A549 (cell line): Measurements from ENCODE around the gene CYP2A6.
"Not testable (repeated sequence)": the region's sequence is repeated elsewhere in the genome, so short reads cannot be mapped to it uniquely, and the experiment has no call there.

Experiments used
- EP300 ChIP-seq, 2 experiments: fragments of >200 bp; sonication (Bioruptor Twin); formaldehyde crosslinking; IDR thresholded peaks; 2 replicates in 1 of 2; 3 replicates in 1 of 2; pipeline ENCODE4 v1.6.1; 2016 to 2017
- FOSL2 ChIP-seq, 2 experiments: fragments of 450-650 bp in 1 of 2; fragments of >200 bp in 1 of 2; sonication (Bioruptor Twin) in 1 of 2; formaldehyde crosslinking; IDR thresholded peaks; 2 replicates each; pipeline versions ENCODE4 v1.5.0 to v1.6.1; 2016 to 2020; ENCODE audit warnings: mild to moderate bottlenecking in 1 of 2, moderate library complexity in 1 of 2
- MAX ChIP-seq: IDR thresholded peaks from 2 replicates; pipeline ENCODE4 v1.6.1; 2012
- MAZ ChIP-seq: fragments of 150-350 bp; IDR thresholded peaks from 2 replicates; pipeline ENCODE4 v1.6.1; 2014; ENCODE audit warnings: antibody characterized with exemption, low read depth, low read length, borderline replicate concordance
- POLR2A ChIP-seq: IDR thresholded peaks from 2 replicates; pipeline ENCODE4 v1.6.1; 2012; ENCODE audit warnings: mild to moderate bottlenecking, low read length
- RAD21 ChIP-seq, 2 experiments: fragments of >200 bp in 1 of 2; sonication (Bioruptor Twin) in 1 of 2; formaldehyde crosslinking in 1 of 2; IDR thresholded peaks in 1 of 2; conservative IDR thresholded peaks in 1 of 2; 2 replicates in 1 of 2; 3 replicates in 1 of 2; pipeline ENCODE4 v1.6.1; 2012 to 2018; ENCODE audit warnings: inconsistent platforms in 1 of 2
- REST ChIP-seq: fragments of 200-600 bp; sonication (generic); IDR thresholded peaks from 2 replicates; pipeline ENCODE4 v1.6.1; 2016; ENCODE audit warnings: antibody characterized with exemption, mild to moderate bottlenecking, moderate library complexity
- TF ChIP-seq, protein P1 (sequence below): fragments of >200 bp; sonication (Bioruptor Twin); formaldehyde crosslinking; IDR thresholded peaks from 3 replicates; pipeline ENCODE4 v1.5.1; 2016

DNA sequence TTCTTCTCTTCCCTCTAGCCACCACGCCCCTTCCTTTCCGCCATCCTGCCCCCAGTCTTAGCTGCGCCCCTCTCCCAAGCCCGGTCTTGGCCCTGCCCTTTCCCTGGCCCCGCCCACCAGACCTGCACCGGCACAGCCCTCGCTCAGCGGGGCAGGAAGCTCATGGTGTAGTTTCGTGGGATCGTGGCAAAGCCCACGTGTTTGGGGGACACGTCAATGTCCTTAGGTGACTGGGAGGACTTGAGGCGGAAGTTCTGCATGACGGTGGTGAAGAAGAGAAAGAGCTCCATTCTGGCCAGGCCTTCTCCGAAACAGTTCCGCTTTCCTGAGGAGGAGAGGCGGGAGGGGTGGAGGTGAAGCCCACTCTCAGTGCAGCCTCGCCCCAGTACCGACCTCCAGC lies 6.6 kb downstream of the CYP2A6 start:
- TF ChIP-seq MAZ; EP300 (IDR thresholded peaks at IDR 0.05); POLR2A; REST; FOSL2 (IDR thresholded peaks at IDR 0.05); FOSL2 (CRISPR knock-in tag; IDR thresholded peaks at IDR 0.05); MAX; RAD21 (conservative IDR thresholded peaks at IDR 0.05 in 1 of 2, IDR thresholded peaks at IDR 0.05 in 1 of 2): not testable (repeated sequence)
- TF ChIP-seq, protein P1, sequence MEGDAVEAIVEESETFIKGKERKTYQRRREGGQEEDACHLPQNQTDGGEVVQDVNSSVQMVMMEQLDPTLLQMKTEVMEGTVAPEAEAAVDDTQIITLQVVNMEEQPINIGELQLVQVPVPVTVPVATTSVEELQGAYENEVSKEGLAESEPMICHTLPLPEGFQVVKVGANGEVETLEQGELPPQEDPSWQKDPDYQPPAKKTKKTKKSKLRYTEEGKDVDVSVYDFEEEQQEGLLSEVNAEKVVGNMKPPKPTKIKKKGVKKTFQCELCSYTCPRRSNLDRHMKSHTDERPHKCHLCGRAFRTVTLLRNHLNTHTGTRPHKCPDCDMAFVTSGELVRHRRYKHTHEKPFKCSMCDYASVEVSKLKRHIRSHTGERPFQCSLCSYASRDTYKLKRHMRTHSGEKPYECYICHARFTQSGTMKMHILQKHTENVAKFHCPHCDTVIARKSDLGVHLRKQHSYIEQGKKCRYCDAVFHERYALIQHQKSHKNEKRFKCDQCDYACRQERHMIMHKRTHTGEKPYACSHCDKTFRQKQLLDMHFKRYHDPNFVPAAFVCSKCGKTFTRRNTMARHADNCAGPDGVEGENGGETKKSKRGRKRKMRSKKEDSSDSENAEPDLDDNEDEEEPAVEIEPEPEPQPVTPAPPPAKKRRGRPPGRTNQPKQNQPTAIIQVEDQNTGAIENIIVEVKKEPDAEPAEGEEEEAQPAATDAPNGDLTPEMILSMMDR, result not testable (repeated sequence)
